GM23338 (cell line): ENCODE data around the gene CUX1.

ENCODE experiments used
- CREB1 ChIP-seq: fragments of 250-450 bp; sonication (Bioruptor Pico); IDR thresholded peaks from 2 replicates; pipeline ENCODE4 v1.5.0; 2020; ENCODE audit warnings: low read depth, mild to moderate bottlenecking, moderate library complexity
- EZH2 ChIP-seq: fragments of 200-600 bp; sonication (generic); IDR thresholded peaks from one replicate; pipeline ENCODE4 v1.8.0; 2017; ENCODE audit warnings: antibody characterized with exemption, mild to moderate bottlenecking, low read depth; ENCODE audit not compliant: unreplicated experiment
- EZH2phosphoT487 ChIP-seq: fragments of 200-600 bp; sonication (generic); IDR thresholded peaks from one replicate; pipeline ENCODE4 v1.8.1; 2018; ENCODE audit warnings: antibody characterized with exemption; ENCODE audit not compliant: unreplicated experiment
- POLR2AphosphoS5 ChIP-seq: IDR thresholded peaks from 2 replicates; pipeline ENCODE4 v1.6.1; 2016; ENCODE audit warnings: antibody characterized with exemption, low read depth
- TF ChIP-seq, protein P1 (sequence below), 2 experiments: fragments of 200-600 bp in 1 of 2; sonication (generic) in 1 of 2; conservative IDR thresholded peaks; 2 replicates each; pipeline versions ENCODE4 v1.5.1 to v1.6.1; 2016 to 2017; ENCODE audit warnings: antibody characterized with exemption in 2 of 2, low read depth in 2 of 2, mild to moderate bottlenecking in 2 of 2, moderate library complexity in 1 of 2
- TF ChIP-seq, protein P2 (sequence below): IDR thresholded peaks from one replicate; pipeline ENCODE4 v1.6.1; 2018; ENCODE audit warnings: antibody characterized with exemption; ENCODE audit not compliant: unreplicated experiment

DNA sequence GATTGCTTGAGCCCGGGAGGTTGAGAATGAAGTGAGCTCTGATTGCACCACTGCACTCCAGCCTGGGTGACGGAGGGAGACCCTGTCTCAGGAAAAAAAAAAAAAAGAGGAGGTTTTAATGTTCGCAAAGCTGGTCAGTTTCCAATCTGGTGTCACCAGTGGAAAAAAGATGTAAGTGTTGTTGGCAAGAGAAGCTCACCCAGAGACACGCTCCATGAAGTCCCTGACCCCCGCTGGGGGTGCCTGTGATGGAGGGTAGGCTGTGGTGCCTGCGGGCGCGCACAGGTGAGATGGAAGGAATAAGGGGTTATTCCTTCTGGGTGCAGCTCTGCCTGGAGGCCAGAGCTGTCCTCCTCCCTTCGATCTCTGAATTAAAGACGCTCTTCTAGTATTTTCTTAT is 122.7 kb downstream of the CUX1 start:
- TF ChIP-seq, protein P1, sequence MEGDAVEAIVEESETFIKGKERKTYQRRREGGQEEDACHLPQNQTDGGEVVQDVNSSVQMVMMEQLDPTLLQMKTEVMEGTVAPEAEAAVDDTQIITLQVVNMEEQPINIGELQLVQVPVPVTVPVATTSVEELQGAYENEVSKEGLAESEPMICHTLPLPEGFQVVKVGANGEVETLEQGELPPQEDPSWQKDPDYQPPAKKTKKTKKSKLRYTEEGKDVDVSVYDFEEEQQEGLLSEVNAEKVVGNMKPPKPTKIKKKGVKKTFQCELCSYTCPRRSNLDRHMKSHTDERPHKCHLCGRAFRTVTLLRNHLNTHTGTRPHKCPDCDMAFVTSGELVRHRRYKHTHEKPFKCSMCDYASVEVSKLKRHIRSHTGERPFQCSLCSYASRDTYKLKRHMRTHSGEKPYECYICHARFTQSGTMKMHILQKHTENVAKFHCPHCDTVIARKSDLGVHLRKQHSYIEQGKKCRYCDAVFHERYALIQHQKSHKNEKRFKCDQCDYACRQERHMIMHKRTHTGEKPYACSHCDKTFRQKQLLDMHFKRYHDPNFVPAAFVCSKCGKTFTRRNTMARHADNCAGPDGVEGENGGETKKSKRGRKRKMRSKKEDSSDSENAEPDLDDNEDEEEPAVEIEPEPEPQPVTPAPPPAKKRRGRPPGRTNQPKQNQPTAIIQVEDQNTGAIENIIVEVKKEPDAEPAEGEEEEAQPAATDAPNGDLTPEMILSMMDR (conservative IDR thresholded peaks at IDR 0.05; ENCODE audit: low read depth in 2 of 2), result no peak
- TF ChIP-seq EZH2phosphoT487, result no peak
- no peak for TF ChIP-seq POLR2AphosphoS5
- TF ChIP-seq EZH2, result no peak
- TF ChIP-seq CREB1 (CRISPR knock-in tag), result no peak
- TF ChIP-seq, protein P2, sequence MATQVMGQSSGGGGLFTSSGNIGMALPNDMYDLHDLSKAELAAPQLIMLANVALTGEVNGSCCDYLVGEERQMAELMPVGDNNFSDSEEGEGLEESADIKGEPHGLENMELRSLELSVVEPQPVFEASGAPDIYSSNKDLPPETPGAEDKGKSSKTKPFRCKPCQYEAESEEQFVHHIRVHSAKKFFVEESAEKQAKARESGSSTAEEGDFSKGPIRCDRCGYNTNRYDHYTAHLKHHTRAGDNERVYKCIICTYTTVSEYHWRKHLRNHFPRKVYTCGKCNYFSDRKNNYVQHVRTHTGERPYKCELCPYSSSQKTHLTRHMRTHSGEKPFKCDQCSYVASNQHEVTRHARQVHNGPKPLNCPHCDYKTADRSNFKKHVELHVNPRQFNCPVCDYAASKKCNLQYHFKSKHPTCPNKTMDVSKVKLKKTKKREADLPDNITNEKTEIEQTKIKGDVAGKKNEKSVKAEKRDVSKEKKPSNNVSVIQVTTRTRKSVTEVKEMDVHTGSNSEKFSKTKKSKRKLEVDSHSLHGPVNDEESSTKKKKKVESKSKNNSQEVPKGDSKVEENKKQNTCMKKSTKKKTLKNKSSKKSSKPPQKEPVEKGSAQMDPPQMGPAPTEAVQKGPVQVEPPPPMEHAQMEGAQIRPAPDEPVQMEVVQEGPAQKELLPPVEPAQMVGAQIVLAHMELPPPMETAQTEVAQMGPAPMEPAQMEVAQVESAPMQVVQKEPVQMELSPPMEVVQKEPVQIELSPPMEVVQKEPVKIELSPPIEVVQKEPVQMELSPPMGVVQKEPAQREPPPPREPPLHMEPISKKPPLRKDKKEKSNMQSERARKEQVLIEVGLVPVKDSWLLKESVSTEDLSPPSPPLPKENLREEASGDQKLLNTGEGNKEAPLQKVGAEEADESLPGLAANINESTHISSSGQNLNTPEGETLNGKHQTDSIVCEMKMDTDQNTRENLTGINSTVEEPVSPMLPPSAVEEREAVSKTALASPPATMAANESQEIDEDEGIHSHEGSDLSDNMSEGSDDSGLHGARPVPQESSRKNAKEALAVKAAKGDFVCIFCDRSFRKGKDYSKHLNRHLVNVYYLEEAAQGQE, result no peak
